NCI-H226 (cell line): ENCODE measurements around the gene AFDN.
"Not testable (repeated sequence)": the region's sequence is repeated elsewhere in the genome, so short reads cannot be mapped to it uniquely, and the experiment has no call there.

Source experiments
- DNase-seq: peaks from one replicate; pipeline ENCODE4 v3.0.0-alpha.2; 2015

The AFDN gene

GRCh38 chr6:167984144-167984719, 157.5 kb downstream of the AFDN start:
- no peak for DNase-seq

GRCh38 chr6:167984876-167985604, 158.3 kb downstream of the AFDN start:
- no peak for DNase-seq

- no peak for DNase-seq
Measured at GRCh38 chr6:167985911-167986595, 159.3 kb downstream of the AFDN start.

- no peak for DNase-seq
Measured at GRCh38 chr6:167987396-167988153, 160.9 kb downstream of the AFDN start.

GRCh38 chr6:167988154-167988495, 161.4 kb downstream of the AFDN start:
- DNase-seq: no peak

- no peak for DNase-seq
Measured at GRCh38 chr6:167988945-167989841, 162.5 kb downstream of the AFDN start.

- DNase-seq: no peak
Measured at GRCh38 chr6:167990016-167990945, 163.6 kb downstream of the AFDN start.

- DNase-seq: no peak
Measured at GRCh38 chr6:167993169-167993568, 166.5 kb downstream of the AFDN start.

- no peak for DNase-seq
Measured at GRCh38 chr6:167993831-167994230, 167.1 kb downstream of the AFDN start.

GRCh38 chr6:167995302-167995701, 168.6 kb downstream of the AFDN start:
- no peak for DNase-seq

- DNase-seq: no peak
Measured at GRCh38 chr6:167995731-167996151, 169.0 kb downstream of the AFDN start.

GRCh38 chr6:167996424-167997199, 169.9 kb downstream of the AFDN start:
- DNase-seq: no peak

GRCh38 chr6:167997642-167998041, 170.9 kb downstream of the AFDN start, which contains the start of gene KIF25:
Gene KIF25, plus strand, starts transcription at chr6:167997671. Its CDS starts 31,915 bp downstream, at chr6:168029586.
- DNase-seq: no peak

- DNase-seq: no peak
Measured at GRCh38 chr6:167998215-167998614, 171.5 kb downstream of the AFDN start.

- DNase-seq: no peak
Measured at GRCh38 chr6:168000198-168001028, 173.7 kb downstream of the AFDN start.

- no peak for DNase-seq
Measured at GRCh38 chr6:168001029-168001332, 174.3 kb downstream of the AFDN start.

- not testable (repeated sequence) for DNase-seq
Measured at GRCh38 chr6:168001514-168001913, 174.8 kb downstream of the AFDN start.

GRCh38 chr6:168002804-168003203, 176.1 kb downstream of the AFDN start:
- DNase-seq: no peak

GRCh38 chr6:168004023-168004422, 177.3 kb downstream of the AFDN start:
- no peak for DNase-seq

GRCh38 chr6:168004945-168005344, 178.2 kb downstream of the AFDN start:
- DNase-seq: no peak
